HG02970 (cell line): ENCODE results near the gene IFI27L2.
"Not testable (repeated sequence)": the region's sequence is repeated elsewhere in the genome, so short reads cannot be mapped to it uniquely, and the experiment has no call there.

Experiments used
- ATAC-seq: cut with Tn5 transposase; IDR thresholded peaks from one replicate; pipeline ENCODE4 v1.9.1; 2021; ENCODE audit warnings: mild to moderate bottlenecking, moderate library complexity, moderate number of reproducible peaks; ENCODE audit not compliant: unreplicated experiment, low FRiP score

IFI27L2 gene, protein sequence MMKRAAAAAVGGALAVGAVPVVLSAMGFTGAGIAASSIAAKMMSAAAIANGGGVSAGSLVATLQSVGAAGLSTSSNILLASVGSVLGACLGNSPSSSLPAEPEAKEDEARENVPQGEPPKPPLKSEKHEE

GRCh38 chr14:94129111-94129757 lies at the start of gene IFI27L2:
TSS of gene IFI27L2 (minus strand) at chr14:94129604. CDS start at chr14:94129564, 40 bp downstream.
- ATAC-seq = peak; percentile 90

GRCh38 chr14:94177806-94178205 lies 48.4 kb upstream of the IFI27L2 start:
- ATAC-seq = no peak

DNA sequence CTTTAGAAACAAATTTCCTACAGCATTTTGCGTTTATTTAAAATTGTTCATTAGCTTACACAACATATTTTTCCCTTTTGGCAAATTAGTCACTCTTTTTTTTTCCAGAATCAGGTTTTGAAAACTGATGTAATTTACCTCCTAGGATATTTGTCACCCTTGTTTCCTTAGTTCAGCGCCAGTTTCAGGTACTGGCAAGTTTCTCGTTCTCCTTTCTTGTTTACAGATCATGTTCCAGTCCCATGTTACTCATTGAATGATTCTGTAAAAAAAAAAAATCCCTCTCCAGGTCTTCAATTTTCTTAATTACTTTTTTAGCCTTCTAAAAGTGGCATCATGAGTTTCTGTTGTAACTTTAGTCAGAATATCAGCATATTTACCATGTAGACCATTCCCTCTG lies 47.4 kb upstream of the IFI27L2 start:
- ATAC-seq = no peak

- no peak for ATAC-seq
Measured at GRCh38 chr14:94175747-94176146, 46.3 kb upstream of the IFI27L2 start.

DNA sequence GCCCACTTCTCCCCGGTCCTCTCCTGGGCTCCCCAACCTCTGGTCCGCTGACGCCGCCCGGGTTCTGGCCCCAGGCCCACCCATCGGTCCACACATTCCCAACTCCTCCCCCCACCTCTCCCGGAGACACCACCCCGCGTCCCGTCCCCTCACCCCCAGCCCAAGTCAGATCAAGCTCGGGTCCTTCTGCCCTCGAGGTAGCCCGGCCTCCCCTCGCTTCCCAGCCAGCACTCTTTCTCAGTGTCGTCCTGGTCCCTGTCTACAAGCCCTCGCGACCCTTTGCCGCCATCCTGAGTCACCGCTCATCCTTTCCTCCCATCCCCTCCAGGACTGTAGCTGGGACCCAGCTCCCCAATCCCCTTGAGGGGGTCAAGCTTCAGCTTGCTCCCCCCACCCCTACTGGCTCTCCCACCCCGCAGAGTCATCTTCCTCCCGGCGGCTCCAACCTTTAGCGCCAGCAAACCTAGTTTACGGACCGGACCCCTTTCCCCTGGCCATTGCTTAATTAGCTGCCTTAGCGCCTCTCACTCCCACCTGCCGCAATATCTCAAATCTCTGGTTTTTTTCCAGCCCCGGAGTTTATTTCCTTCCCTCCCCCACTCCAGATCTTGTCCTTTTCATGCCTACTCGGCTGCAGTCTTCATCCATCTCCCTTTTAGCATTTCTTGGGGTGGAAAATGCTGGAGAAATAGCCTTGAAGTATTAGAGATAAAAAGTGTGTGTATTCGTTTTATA lies 45.8 kb upstream of the IFI27L2 start:
- no peak for ATAC-seq

- ATAC-seq = no peak
Measured at GRCh38 chr14:94174604-94175010, 45.2 kb upstream of the IFI27L2 start.

DNA sequence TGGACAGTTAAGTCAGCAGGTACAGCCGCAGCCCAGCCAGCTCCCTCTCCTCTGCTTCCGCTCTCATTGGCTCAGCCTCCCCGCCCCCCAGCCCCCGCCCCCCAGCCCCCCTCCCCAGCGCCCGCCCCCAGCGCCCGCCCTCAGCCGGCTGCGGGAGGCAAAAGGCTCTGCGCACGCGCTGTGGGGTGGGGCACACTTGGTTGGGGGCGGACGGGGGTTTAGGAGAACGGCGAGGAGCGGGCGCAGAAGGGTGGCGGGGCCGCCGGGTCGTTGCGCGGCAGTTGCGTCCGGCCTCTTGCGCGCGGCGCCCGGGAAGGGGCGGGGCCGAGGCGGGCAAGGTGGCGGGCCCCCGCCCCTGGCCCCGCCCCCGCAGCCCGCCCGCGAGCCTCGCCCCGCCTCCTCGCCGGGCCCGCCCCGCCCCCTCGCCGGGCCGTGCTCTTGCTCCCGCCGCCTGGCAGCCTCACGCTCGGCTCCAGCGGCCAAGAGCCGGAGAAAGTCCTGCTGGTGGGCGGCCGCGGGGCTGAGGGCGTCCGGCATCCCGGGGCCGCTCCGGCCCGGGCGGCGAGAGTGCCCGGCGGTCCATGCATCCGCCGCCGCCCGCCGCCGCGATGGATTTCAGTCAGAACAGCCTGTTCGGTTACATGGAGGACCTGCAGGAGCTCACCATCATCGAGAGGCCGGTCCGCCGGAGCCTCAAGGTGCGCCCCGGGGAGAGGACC lies 44.6 kb upstream of the IFI27L2 start, which contains the start of gene PPP4R4:
Gene PPP4R4 (plus strand): TSS at position 438 of the 719 bp plus-strand sequence. CDS start 144 bp downstream, at position 582.
- ATAC-seq = peak; percentile 83

- no peak for ATAC-seq
Measured at GRCh38 chr14:94173471-94173884, 44.1 kb upstream of the IFI27L2 start.

DNA sequence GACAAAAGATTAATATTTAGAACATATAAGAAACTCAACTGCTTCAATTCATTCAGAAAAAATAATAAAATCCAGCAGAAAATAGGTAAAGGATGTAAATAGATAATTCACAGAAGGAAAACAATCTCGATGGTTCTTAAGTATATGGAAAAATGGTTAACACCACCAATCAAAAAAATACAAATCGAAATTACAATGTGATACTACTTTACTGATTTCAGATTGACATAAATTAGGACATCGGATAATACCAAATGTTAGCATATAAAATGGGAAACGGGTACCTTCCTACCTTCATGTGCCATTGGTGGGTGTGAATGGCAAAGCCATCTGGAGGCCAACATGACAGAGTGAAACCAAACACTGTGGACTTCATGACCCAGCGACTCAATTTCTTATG lies 43.1 kb upstream of the IFI27L2 start:
- ATAC-seq = no peak

DNA sequence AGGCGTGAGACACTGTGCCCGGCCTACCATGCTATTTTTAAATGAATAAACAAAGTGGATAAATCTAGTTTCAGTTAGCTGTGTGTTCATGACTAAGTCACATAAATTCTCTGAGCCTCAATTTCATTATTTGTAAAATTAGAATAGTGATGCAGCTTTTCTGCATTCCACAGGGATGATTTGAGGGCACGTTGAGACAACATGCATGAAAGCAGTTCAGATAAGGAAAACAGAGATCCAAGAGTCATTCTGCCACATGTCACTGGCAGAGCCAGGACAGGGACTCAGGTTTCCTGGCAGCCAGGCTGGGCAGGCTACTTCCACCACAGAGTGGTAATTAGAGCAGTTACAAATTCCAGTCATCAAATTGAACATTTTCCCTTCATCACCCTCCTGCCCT lies 41.8 kb upstream of the IFI27L2 start:
- no peak for ATAC-seq

- no peak for ATAC-seq
Measured at GRCh38 chr14:94170136-94170535, 40.7 kb upstream of the IFI27L2 start.

DNA sequence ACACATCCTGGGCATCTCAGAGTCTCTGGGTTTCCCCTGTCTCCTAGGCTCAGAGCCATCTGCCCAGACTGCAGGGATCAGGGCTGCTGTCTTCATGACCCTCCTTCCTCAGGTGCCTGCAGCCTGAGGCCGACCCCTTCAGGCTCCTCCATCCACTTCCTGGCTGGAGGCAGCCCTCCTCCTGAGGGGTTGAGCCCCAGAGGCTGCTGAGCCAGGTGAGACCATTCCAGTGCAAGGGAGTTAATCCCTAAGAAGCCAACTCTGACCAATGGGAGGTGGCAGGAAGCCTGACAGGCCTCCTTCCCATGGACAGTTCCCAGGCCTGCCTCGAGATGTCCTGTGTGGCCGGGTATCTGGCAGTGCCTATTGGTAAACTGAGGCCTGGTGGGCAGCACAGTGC lies 36.3 kb upstream of the IFI27L2 start:
- ATAC-seq = no peak

DNA sequence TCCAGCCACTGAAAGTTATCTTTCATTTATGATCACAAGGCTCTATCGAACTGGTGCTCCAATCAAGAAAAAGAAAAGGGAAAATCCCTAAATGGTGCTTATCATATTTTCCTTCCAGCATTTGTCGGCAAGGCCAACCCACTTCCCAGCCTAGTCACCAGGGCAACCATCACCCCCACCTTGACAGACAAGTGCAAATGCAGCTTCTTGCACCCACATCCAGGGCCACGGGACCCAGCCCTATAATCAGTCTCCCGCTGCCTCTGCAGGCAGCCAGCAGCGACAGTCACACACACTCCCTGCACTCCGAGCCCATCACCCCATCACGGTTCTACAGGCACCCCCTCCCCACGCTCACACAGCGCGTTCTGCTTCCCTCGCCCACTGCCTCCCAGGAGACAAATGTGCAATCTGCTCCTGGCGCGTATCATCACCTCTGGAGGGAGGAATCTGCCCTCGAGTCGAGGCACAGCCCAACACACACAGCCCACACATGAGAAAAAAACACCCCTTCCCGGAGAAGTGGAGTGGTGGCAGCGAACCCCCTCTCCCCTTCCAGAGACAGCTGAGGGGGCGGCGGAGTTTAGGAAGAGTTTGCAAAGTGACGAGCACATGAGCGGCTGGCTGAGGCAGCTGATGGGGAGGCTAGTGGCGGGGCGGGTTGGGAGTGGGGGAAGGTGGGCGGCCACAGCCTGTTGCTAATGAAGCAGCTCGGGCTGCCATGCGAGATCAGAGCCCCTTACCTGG lies 35.5 kb upstream of the IFI27L2 start:
- no peak for ATAC-seq

- ATAC-seq = no peak
Measured at GRCh38 chr14:94163796-94164195, 34.4 kb upstream of the IFI27L2 start.

GRCh38 chr14:94162466-94162865 lies 33.1 kb upstream of the IFI27L2 start:
- ATAC-seq = no peak

DNA sequence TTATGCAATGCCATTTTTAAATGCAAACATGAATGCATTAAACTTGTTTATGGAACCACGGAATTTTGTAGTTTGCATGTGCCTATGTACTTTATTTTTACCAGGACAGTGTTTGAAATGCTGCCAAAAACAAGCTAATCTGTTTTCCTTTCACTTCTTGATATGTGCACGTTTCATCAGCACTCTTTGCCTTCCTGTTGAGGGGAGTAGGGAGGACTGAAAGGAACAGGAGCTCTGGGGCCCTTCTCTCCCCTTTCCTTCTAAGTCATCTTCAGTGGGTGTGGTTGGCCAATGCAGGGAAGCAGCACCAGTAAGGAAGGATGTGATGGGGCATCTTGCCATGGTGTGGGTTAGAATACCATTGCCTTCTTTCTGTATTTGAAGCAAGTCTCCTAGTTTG lies 32.6 kb upstream of the IFI27L2 start:
- ATAC-seq = no peak

DNA sequence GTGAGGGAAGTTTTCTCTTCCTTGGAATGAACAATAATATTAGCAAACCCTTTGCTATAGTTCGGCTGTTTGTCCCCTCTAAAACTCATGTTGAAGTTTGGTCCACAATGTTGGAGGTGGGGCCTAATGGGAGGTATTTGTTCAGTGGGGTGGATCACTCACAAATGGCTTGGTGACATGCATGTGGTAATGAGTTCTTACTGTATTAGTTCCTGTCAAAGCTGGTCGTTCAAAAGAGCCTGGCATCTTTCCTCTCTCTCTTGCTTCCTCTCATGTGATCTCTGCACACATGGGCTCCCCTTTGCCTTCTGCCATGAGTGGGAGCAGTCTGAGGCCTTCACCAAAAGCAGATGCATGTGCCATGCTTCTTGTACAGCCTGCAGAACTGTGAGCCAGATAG lies 31.7 kb upstream of the IFI27L2 start:
- ATAC-seq = no peak

GRCh38 chr14:94158239-94158883 lies 29.0 kb upstream of the IFI27L2 start:
- no peak for ATAC-seq

DNA sequence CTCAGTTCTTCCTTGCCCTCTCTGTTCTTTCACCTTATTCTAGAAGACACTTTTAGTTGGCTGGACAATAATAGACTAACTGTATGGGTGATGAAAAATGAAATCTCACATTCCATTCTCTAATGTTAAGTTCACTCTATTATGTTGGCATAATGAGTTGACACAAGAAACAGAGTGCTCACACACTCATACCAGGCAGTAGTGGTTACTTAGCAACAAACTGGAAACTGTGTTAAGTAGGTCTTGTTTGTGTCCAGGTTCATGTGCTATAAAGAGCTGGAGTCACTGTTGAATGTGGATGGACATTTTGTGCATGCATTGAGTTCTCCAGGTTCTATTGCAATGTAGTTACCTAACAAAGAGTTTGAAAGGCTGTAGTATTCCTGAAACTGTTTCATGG lies 27.8 kb upstream of the IFI27L2 start:
- no peak for ATAC-seq

GRCh38 chr14:94156143-94156542 lies 26.7 kb upstream of the IFI27L2 start:
- not testable (repeated sequence) for ATAC-seq
